ENCODE data around the gene PBXIP1. TPM values are rescaled to one million over a fixed set of nuclear protein-coding genes. Genes with fewer than 3 reads are reported as not detected.

Gene PBXIP1
- total and polyA plus RNA-seq, 2 of the 13 experiments (the other 11 are each of a cell fraction or from before 2014, with no cell fraction given): 16.3 to 31.9 TPM

DNA sequence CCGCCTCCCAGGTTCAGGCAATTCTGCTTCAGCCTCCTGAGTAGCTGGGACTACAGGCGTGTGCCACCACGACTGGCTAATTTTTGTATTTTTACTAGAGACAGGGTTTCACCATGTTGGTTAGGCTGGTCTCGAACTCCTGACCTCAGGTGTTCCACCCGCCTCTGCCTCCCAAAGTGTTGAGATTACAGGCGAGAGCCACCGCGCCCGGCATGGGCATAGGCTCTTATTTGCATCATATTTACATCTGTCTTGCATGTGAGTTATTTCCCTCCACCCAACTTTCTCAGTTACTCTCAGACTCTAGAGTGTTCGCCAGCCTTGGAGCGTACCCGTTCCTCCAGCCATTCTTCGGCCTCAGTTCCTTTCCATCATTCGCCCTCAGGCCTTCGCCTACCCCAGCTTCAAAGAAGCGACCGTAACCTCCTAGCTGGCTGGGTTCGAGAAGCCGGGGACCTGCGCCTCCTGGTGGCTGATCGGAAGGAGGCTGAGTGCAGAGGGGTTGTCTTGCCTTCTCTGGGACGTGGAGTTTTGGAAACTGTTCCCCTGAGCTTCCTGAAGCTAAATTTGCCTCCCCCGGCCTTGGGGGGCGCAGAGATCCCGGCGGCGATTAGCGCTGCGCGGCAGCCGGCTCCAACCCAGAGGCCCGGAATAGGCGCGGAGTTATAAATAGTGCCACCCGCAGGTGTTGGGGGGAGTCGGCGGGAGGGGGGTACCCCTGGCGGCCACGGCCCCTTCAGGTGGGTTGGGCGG, 43.1 kb upstream of the PBXIP1 start (continued):
- TF ChIP-seq, protein P1, sequence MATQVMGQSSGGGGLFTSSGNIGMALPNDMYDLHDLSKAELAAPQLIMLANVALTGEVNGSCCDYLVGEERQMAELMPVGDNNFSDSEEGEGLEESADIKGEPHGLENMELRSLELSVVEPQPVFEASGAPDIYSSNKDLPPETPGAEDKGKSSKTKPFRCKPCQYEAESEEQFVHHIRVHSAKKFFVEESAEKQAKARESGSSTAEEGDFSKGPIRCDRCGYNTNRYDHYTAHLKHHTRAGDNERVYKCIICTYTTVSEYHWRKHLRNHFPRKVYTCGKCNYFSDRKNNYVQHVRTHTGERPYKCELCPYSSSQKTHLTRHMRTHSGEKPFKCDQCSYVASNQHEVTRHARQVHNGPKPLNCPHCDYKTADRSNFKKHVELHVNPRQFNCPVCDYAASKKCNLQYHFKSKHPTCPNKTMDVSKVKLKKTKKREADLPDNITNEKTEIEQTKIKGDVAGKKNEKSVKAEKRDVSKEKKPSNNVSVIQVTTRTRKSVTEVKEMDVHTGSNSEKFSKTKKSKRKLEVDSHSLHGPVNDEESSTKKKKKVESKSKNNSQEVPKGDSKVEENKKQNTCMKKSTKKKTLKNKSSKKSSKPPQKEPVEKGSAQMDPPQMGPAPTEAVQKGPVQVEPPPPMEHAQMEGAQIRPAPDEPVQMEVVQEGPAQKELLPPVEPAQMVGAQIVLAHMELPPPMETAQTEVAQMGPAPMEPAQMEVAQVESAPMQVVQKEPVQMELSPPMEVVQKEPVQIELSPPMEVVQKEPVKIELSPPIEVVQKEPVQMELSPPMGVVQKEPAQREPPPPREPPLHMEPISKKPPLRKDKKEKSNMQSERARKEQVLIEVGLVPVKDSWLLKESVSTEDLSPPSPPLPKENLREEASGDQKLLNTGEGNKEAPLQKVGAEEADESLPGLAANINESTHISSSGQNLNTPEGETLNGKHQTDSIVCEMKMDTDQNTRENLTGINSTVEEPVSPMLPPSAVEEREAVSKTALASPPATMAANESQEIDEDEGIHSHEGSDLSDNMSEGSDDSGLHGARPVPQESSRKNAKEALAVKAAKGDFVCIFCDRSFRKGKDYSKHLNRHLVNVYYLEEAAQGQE (IDR thresholded peaks at IDR 0.05; ENCODE audit: borderline replicate concordance in 1 of 2, low read depth in 1 of 2, low read length in 2 of 2): no peak
- TF ChIP-seq ELF3 (CRISPR knock-in tag; IDR thresholded peaks at IDR 0.05) (no peak), ZNF773 (CRISPR knock-in tag; IDR thresholded peaks at IDR 0.05; ENCODE audit: borderline replicate concordance) (no peak), ZKSCAN5 (CRISPR knock-in tag; IDR thresholded peaks at IDR 0.05) (no peak), RAD21 (CRISPR knock-in tag; IDR thresholded peaks at IDR 0.05) (peak; percentile 53; the same call in 1 of the 2 replicates), AGO2 (optimal IDR thresholded peaks at IDR 0.05; ENCODE audit: low read depth, low read length) (peak; percentile 54), NFYB (CRISPR knock-in tag; IDR thresholded peaks at IDR 0.05) (no peak), HNRNPL (IDR thresholded peaks at IDR 0.05; ENCODE audit: low read depth, low read length) (0 out of 2 replicates have a peak, but pooled peaks have one; percentile 32), ZSCAN22 (CRISPR knock-in tag; IDR thresholded peaks at IDR 0.05) (no peak), REXO4 (CRISPR knock-in tag; IDR thresholded peaks at IDR 0.05; ENCODE audit: borderline replicate concordance) (no peak), STAG1 (CRISPR knock-in tag; IDR thresholded peaks at IDR 0.05) (peak; percentile 44), SMC3 (IDR thresholded peaks at IDR 0.05; ENCODE audit: low read length) (0 out of 2 replicates have a peak, but pooled peaks have one; percentile 12), GABPB1 (CRISPR knock-in tag; IDR thresholded peaks at IDR 0.05) (no peak)
- TF ChIP-seq, protein P2, sequence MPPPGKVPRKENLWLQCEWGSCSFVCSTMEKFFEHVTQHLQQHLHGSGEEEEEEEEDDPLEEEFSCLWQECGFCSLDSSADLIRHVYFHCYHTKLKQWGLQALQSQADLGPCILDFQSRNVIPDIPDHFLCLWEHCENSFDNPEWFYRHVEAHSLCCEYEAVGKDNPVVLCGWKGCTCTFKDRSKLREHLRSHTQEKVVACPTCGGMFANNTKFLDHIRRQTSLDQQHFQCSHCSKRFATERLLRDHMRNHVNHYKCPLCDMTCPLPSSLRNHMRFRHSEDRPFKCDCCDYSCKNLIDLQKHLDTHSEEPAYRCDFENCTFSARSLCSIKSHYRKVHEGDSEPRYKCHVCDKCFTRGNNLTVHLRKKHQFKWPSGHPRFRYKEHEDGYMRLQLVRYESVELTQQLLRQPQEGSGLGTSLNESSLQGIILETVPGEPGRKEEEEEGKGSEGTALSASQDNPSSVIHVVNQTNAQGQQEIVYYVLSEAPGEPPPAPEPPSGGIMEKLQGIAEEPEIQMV (CRISPR knock-in tag; IDR thresholded peaks at IDR 0.05; ENCODE audit: low read depth): no peak
- TF ChIP-seq, protein P3, sequence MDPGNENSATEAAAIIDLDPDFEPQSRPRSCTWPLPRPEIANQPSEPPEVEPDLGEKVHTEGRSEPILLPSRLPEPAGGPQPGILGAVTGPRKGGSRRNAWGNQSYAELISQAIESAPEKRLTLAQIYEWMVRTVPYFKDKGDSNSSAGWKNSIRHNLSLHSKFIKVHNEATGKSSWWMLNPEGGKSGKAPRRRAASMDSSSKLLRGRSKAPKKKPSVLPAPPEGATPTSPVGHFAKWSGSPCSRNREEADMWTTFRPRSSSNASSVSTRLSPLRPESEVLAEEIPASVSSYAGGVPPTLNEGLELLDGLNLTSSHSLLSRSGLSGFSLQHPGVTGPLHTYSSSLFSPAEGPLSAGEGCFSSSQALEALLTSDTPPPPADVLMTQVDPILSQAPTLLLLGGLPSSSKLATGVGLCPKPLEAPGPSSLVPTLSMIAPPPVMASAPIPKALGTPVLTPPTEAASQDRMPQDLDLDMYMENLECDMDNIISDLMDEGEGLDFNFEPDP (CRISPR knock-in tag; conservative IDR thresholded peaks at IDR 0.05): no peak
- TF ChIP-seq, protein P4, sequence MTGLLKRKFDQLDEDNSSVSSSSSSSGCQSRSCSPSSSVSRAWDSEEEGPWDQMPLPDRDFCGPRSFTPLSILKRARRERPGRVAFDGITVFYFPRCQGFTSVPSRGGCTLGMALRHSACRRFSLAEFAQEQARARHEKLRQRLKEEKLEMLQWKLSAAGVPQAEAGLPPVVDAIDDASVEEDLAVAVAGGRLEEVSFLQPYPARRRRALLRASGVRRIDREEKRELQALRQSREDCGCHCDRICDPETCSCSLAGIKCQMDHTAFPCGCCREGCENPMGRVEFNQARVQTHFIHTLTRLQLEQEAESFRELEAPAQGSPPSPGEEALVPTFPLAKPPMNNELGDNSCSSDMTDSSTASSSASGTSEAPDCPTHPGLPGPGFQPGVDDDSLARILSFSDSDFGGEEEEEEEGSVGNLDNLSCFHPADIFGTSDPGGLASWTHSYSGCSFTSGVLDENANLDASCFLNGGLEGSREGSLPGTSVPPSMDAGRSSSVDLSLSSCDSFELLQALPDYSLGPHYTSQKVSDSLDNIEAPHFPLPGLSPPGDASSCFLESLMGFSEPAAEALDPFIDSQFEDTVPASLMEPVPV (CRISPR knock-in tag; IDR thresholded peaks at IDR 0.05): 0 out of 2 replicates have a peak, but pooled peaks have one; percentile 9
- TF ChIP-seq, protein P5, sequence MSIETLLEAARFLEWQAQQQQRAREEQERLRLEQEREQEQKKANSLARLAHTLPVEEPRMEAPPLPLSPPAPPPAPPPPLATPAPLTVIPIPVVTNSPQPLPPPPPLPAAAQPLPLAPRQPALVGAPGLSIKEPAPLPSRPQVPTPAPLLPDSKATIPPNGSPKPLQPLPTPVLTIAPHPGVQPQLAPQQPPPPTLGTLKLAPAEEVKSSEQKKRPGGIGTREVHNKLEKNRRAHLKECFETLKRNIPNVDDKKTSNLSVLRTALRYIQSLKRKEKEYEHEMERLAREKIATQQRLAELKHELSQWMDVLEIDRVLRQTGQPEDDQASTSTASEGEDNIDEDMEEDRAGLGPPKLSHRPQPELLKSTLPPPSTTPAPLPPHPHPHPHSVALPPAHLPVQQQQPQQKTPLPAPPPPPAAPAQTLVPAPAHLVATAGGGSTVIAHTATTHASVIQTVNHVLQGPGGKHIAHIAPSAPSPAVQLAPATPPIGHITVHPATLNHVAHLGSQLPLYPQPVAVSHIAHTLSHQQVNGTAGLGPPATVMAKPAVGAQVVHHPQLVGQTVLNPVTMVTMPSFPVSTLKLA (IDR thresholded peaks at IDR 0.05): no peak
